SJSA1 (cell line): ENCODE data around the gene TGFB1I1. TPM values are rescaled to one million over a fixed set of nuclear protein-coding genes. Genes with fewer than 3 reads are reported as not detected.

Source experiments
- DNase-seq, 2 experiments: peaks; one replicate each; pipeline ENCODE4 v3.0.0-alpha.2; 2015 to 2020; ENCODE audit warnings: low spot score in 2 of 2, low read depth in 1 of 2
- H3K27ac ChIP-seq: fragments of 250-450 bp; sonication (Bioruptor Pico); 2 replicates; pipeline ENCODE4 v1.5.1; 2020; ENCODE audit warnings: mild to moderate bottlenecking, moderate library complexity
- H3K27me3 ChIP-seq: fragments of 250-450 bp; sonication (Bioruptor Pico); replicated peaks from 2 replicates; pipeline ENCODE4 v1.5.1; 2020; ENCODE audit warnings: mild to moderate bottlenecking, moderate library complexity
- H3K36me3 ChIP-seq: fragments of 250-450 bp; sonication (Bioruptor Pico); 2 replicates; pipeline ENCODE4 v1.5.1; 2020; ENCODE audit warnings: mild to moderate bottlenecking
- H3K4me1 ChIP-seq: fragments of 250-450 bp; sonication (Bioruptor Pico); replicated peaks from 2 replicates; pipeline ENCODE4 v1.6.1; 2021; ENCODE audit warnings: mild to moderate bottlenecking
- H3K4me3 ChIP-seq: fragments of 250-450 bp; sonication (Bioruptor Pico); 2 replicates; pipeline ENCODE4 v1.5.1; 2020; ENCODE audit warnings: mild to moderate bottlenecking
- H3K9me3 ChIP-seq: fragments of 250-450 bp; sonication (Bioruptor Pico); replicated peaks from 2 replicates; pipeline ENCODE4 v1.5.1; 2020; ENCODE audit warnings: mild to moderate bottlenecking
- total RNA-seq: library from RNA; depleted of rRNA; stranded (reverse); fragments of >200 nt; shearing (Covaris generic); gene quantifications from 2 replicates; pipeline ENCODE4 v1.2.3, GENCODE V29; 2014; rRNA removed

TGFB1I1 gene
- 66.3 and 90.1 TPM in 2 replicates for total RNA-seq

DNA sequence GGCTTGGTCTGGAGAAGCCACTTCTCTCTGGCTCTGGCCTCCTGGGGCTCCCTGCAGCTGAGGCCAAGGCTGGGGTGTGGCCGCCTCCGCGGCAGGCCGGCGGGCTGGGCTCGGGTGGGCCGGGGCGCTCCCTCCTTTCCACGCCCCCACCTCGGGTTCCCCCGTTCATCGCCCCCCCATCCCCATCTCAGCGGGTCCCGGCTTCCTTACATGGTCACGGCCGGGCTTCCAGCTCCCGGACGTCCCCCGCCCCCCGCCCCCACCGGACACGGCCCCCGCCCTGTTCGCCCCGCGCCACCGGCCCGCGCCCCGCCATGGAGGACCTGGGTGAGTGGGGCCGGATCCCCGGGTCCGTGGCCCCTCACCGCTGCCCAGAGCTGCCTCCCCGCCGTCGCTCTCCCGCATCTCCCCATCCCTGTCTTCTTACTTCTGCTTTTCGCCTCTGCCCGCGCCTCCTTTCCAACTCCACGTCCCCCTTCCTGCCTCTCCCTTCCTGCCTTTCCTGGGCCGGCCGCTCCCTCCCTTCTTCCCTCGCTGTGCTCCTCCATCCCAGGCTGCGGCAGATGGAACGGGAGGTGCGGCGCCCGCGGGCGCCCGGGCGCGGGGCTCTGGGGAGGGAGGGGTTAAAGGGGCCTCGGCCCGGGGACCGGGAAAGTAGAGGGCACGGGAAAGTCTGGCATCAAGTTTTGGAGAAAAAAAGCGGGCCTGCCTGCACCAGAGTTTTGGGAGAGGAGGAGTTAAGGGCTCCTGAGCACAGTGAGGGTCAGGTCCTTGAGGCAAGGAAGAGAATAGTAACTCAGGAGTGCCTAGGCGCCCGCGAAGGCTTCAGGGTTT lies at the start of gene TGFB1I1:
Gene TGFB1I1, plus strand, starts transcription at position 278 of the 834 bp plus-strand sequence. Its CDS starts 37 bp downstream, at position 315.
- no peaks in the 10 kb centered on the region for H3K27me3 ChIP-seq

DNA sequence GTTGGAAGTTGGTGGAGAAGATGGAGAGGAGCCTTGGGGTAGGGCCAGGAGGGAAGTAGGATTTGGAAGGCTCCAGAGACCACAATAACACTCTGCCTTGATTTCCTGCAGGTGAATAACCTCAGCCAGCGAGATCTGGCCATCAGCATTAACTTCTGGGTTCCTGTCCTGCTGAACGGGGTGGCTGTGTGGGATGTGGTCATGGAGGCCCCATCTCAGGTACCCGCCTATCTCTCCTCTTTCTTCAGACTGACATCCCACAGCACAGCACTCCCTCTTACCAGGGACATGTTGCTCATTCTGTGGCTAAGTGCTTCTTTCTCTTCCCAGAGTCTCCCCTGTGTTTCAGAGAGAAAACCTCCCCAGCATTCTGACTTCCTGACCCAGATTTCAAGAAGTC lies 48.7 kb upstream of the TGFB1I1 start:
- no peaks in the 10 kb centered on the region; the same call in 1 of the 2 replicates for H3K4me1 ChIP-seq
- 0 out of 2 replicates have a peak, but pooled peaks cover 2% of the 10 kb centered on the region for H3K9me3 ChIP-seq
- no peaks in the 10 kb centered on the region for H3K36me3 ChIP-seq
- no peak overlapping the region for H3K4me3 ChIP-seq
- no peak overlapping the region for H3K27ac ChIP-seq
- peaks cover 12% of the 10 kb centered on the region for H3K27me3 ChIP-seq
- no peak for DNase-seq

More for the DNA sequence above, at the start of gene TGFB1I1:
- DNase-seq, result peak; percentile 69 to 89
- Histone ChIP-seq H3K27ac (peak within 1 kb of the TSS; percentile 92), H3K4me1 (peaks cover 21% of the 10 kb centered on the region), H3K9me3 (no peaks in the 10 kb centered on the region), H3K36me3 (peaks cover 47% of the 10 kb centered on the region), H3K4me3 (peak within 1 kb of the TSS; percentile 70)

DNA sequence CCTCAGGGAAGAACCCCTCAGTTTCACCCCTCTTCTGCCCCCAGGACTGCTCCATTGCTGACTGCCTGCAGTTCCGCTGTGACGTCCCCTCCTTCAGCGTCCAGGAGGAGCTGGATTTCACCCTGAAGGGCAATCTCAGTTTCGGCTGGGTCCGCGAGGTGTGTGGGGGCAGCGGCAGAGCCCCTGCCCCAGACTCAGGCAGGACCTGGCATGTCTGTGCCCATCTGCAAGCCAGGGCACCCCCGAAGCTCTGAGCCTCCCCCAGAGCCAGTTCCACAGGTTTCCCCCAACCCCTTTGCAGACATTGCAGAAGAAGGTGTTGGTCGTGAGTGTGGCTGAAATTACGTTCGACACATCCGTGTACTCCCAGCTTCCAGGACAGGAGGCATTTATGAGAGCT lies 48.2 kb upstream of the TGFB1I1 start:
- Histone ChIP-seq H3K4me1 (no peaks in the 10 kb centered on the region; the same call in 1 of the 2 replicates), H3K27me3 (peaks cover 14% of the 10 kb centered on the region), H3K27ac (no peak overlapping the region), H3K4me3 (no peak overlapping the region), H3K9me3 (0 out of 2 replicates have a peak, but pooled peaks cover 2% of the 10 kb centered on the region), H3K36me3 (no peaks in the 10 kb centered on the region)
- no peak for DNase-seq

DNA sequence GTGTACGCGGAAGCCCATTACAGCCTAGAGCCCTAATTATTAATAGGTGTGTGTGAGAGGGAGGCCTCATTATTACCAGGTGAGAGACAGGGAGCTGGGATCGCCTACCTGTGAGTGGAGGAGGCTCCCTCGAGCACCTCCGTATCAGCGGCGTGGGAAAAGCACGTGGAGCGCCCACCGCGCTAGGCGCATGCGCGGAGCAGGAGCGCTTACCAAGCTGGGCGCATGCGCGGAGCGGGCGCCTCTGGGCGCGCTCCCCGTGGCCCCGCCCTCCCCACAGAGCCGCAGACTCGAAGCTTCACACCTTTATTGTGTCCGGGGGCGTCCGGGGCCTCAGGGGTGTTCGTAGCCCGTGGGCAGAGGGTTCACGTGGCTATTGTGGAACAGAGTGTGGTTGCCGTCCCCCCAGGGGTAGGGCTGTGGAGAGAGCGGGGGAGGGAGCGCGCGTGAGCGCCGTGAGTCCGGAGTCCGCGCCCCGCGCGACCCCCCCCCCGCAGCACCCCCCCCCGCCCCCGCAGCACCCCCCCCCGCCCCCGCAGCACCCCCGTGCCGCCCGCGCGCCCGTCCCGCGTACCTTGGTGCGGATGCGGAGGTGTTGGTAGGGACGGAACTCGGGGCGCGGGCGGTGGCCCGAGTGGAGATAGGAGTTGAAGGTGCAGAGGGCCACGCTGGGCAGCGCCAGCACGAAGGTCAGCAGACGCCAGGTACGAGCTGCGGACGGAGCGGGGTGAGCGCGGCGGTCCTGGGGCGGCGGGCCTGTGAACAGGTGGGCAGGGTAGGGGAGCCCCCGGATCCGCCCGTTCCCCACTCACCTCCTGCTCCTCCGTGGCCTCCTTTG lies 44.3 kb upstream of the TGFB1I1 start:
- Histone ChIP-seq H3K27ac (no peak overlapping the region), H3K4me3 (no peak overlapping the region), H3K4me1 (no peaks in the 10 kb centered on the region; the same call in 1 of the 2 replicates), H3K9me3 (0 out of 2 replicates have a peak, but pooled peaks cover 2% of the 10 kb centered on the region), H3K36me3 (no peaks in the 10 kb centered on the region), H3K27me3 (peaks cover 12% of the 10 kb centered on the region)
- peak in 1 of 2 experiments; percentile 24 for DNase-seq

DNA sequence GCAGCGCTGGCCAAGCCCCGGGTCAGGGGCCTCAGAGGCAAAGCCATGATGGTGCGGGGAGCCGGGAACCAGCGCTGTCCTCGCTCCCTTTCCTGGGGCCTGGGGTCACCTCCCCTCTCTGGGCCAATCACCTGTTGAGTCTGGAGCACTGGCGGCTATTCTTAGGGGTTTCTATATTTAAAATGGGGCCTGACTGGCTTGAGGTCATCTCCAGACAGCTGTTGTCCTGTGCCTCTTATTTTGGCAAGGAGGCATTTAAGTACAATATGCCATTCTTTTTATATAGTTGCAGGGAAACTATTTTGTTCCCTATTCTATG lies 43.7 kb upstream of the TGFB1I1 start, which contains the start of gene COX6A2:
Gene COX6A2, minus strand, starts transcription at position 82 of the 319 bp plus-strand sequence. Its CDS starts 35 bp downstream, at position 47.
- Histone ChIP-seq H3K27me3 (peaks cover 12% of the 10 kb centered on the region), H3K9me3 (0 out of 2 replicates have a peak, but pooled peaks cover 2% of the 10 kb centered on the region), H3K27ac (no peak within 1 kb of the TSS), H3K36me3 (no peaks in the 10 kb centered on the region), H3K4me1 (no peaks in the 10 kb centered on the region; the same call in 1 of the 2 replicates), H3K4me3 (no peak within 1 kb of the TSS)
- no peak for DNase-seq

DNA sequence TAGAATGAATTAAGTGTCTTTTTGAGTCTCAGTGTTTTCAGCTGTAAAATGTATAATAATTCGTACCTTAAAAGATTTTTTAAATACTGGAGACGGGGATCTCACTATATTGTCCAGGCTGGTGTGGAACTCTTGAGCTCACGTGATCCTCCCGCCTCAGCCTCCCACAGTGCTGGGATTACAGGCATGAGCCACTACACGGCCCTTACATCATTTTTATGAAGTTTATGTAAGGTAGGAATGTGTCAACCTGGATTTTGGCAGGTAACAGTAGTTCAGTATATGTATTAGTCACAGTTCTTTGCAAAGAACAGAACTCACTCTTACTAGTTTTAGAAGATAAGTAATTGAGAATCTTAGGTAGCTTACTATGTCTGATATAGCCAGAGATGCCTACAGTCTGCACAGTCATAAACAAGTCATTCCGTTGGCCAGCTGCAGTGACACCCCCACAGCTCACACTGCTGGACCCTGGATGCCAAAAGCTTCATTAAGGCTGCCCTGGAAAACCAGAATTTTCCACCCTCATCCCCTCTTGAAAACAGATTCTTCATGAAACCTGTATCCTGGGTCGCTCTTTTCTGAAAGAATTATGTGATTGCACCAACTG lies 43.2 kb upstream of the TGFB1I1 start:
- DNase-seq, result no peak
- H3K9me3 ChIP-seq, result 0 out of 2 replicates have a peak, but pooled peaks cover 2% of the 10 kb centered on the region
- H3K27ac ChIP-seq, result no peak overlapping the region
- no peaks in the 10 kb centered on the region; the same call in 1 of the 2 replicates for H3K4me1 ChIP-seq
- peaks cover 12% of the 10 kb centered on the region for H3K27me3 ChIP-seq
- H3K36me3 ChIP-seq, result no peaks in the 10 kb centered on the region
- H3K4me3 ChIP-seq, result no peak overlapping the region

DNA sequence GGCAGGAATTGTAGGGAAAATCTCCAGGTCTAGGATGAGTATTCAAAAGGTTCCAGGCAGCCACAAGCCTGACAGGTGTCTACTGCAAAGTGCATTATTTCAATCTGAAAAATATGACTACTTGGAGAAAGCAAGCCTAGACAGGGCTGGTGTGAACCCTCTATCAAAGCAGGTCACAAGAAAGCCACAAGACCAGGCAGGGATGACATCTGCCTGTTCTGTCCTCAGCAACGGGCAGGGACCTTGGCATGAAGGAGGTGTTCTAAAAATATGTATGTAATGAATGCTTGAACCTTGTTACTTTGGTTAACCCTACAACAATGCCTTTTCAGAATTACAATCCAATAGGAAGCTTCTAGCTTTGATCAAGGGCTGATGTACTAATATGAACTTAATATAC lies 42.6 kb upstream of the TGFB1I1 start:
- DNase-seq, result no peak
- Histone ChIP-seq H3K36me3 (no peaks in the 10 kb centered on the region), H3K4me3 (no peak overlapping the region), H3K27me3 (peaks cover 12% of the 10 kb centered on the region), H3K9me3 (0 out of 2 replicates have a peak, but pooled peaks cover 2% of the 10 kb centered on the region), H3K27ac (no peak overlapping the region), H3K4me1 (no peaks in the 10 kb centered on the region; the same call in 1 of the 2 replicates)

DNA sequence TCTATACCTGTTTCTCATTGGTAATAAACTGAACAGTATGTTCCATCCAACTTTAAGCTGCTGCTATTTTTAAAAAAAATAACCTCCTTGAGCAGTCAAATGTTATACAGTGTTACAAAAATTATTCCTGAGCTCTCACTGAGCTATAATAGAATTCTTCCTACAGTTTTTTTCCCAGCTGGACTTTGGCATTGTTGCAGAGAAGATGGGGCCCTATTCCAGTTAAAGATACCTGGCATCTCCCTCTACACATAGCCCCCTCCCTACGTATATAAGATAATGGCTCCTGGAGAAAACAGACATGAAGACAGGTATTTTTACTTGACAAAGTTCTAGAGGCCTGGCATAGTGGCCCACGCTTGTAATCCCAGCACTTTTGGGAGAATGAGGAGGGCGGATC lies 42.2 kb upstream of the TGFB1I1 start:
- H3K4me1 ChIP-seq, result no peaks in the 10 kb centered on the region; the same call in 1 of the 2 replicates
- no peak overlapping the region for H3K27ac ChIP-seq
- H3K4me3 ChIP-seq, result no peak overlapping the region
- H3K27me3 ChIP-seq, result peaks cover 8% of the 10 kb centered on the region
- DNase-seq, result no peak
- no peaks in the 10 kb centered on the region for H3K36me3 ChIP-seq
- 0 out of 2 replicates have a peak, but pooled peaks cover 2% of the 10 kb centered on the region for H3K9me3 ChIP-seq

DNA sequence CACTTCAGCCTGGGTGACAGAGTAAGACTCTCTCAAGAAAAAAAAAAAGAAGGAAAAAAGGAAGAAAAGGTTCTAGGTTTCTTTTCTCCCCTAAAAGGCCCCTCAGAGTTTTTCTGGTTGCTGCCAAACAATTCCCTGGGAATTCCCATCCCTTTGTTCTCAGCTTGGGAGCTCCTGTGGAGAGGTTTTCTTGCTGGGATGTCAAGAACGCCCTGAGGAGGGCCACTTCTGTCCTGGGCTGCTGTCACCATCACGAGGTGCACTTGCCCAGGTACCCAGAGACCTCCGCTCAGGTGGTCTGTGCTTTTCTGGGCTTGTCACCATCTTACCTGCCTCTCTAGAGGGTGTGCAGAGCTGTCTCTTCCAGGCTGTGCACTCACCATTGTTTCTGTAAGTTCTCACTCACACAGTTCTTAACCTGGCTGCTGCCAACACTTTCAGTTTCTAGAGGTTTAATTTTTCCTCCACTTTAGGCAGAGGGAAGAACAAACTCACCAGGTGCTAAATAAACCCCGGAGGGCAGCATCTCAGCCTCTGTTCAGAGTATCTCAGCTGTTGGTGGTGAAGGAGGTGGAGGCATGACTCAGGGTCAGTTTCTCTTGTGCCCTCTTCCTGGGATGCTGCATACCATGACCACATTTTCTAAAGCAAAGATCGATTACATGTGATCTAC lies 41.4 kb upstream of the TGFB1I1 start:
- H3K27me3 ChIP-seq, result peaks cover 5% of the 10 kb centered on the region
- DNase-seq, result no peak
- no peaks in the 10 kb centered on the region for H3K36me3 ChIP-seq
- H3K27ac ChIP-seq, result no peak overlapping the region
- H3K4me1 ChIP-seq, result no peaks in the 10 kb centered on the region; the same call in 1 of the 2 replicates
- H3K4me3 ChIP-seq, result no peak overlapping the region
- H3K9me3 ChIP-seq, result 0 out of 2 replicates have a peak, but pooled peaks cover 2% of the 10 kb centered on the region

DNA sequence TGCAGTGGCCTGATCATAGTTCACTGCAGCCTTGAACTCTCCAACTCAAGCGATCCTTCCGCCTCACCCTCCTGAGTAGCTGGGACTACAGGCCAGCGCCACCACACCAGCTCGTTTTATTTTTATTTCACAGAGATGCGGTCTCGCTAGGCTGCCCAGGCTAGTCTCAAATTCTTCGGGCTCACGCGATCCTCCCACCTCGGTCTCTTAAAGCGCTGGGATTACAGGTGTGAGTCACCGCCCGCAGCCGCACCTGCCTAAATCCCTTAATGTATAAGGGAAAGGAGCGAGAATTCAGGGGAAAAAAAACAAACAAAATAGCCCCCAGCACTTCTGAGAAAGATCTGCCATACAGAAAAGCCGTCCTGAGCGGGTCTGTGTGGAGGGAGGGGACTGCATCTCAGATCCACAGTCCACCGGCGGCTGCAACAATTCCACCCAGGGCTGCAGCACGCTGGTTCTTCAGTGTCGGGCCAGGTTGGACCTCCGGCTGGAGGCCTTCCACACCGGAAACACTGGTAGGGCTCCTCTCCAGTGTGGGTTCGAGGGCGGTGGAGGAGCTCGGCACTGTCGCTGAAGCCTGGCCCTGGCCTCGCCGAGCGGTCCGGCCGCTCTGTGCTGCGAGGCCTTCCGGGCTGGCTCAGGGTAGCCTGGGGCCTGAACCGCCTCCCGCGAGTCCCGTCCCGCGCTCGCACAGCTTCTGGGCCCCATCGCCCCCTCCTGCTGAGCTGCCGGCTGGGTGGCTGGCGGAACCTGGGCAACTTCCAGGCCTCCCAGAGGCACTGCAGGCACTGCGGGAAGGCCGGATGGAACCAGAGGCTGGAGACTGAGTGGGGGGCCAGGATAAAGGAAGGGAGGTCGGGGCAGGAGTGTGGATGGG lies 36.4 kb upstream of the TGFB1I1 start:
- Histone ChIP-seq H3K4me1 (no peaks in the 10 kb centered on the region), H3K9me3 (no peaks in the 10 kb centered on the region), H3K27me3 (no peaks in the 10 kb centered on the region), H3K27ac (no peak overlapping the region), H3K4me3 (no peak overlapping the region), H3K36me3 (no peaks in the 10 kb centered on the region)
- DNase-seq, result no peak

DNA sequence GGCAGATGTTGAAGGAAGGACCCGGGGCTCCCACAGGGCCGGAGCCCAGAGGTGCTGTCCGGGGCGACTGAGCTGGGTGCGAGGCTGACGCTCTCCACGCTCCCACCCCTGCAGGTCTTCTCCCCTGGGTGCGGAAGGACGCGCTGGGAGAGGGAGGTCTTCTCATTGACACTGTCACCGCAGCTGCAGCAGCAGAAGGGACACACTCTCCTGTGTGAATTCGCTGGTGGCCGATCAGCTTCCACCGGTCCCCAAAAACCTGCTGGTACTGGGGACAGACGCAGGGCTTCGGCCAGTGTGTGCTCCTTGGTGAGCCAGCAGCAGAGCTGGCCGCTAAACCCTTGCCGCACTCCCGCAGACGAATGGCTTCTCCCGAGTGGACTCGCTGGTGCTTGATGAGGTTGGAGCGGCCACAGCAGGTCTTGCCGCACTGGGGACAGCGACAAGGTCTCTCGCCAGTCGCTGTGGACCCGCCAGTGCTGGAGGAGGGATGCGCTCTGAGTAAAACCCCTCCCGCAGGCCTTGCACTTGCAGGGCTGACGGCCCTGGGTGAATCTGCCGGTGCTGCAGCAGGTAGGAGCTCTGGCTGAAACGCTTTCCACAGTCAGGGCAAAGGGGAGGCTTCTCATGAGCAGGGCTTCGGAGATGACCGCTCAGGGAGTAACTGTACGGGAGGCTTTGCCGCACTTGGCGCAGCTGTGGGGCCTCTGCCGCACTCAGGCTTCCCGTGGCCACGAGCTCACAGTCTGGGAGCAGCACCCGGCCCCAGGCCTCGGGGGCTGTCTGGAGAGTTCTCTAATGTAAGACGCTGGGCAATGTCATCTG lies 35.5 kb upstream of the TGFB1I1 start:
- Histone ChIP-seq H3K4me3 (no peak overlapping the region), H3K36me3 (no peaks in the 10 kb centered on the region), H3K4me1 (no peaks in the 10 kb centered on the region), H3K27me3 (no peaks in the 10 kb centered on the region), H3K9me3 (no peaks in the 10 kb centered on the region), H3K27ac (no peak overlapping the region)
- DNase-seq, result no peak
